Transverse colon (tissue), 4 donors: ENCODE measurements around the gene DNAH7. TPM values are rescaled to one million over a fixed set of nuclear protein-coding genes. Genes with fewer than 3 reads are reported as not detected.

Experiments used
- DNase-seq: peaks from one replicate; pipeline ENCODE4 v3.0.0-alpha.2; 2019
- H3K27ac ChIP-seq, 4 donors: fragments of 200-600 bp; sonication (generic); 2 replicates each; pipeline ENCODE4 v1.5.1; 2016 to 2018; ENCODE audit warnings: inconsistent platforms in 4 of 4
- H3K27me3 ChIP-seq: fragments of 200-600 bp; sonication (generic); 2 replicates; pipeline ENCODE4 v1.5.1; 2017; ENCODE audit warnings: inconsistent platforms
- H3K36me3 ChIP-seq, 4 donors: fragments of 200-600 bp; sonication (generic); 2 replicates each; pipeline ENCODE4 v1.5.1; 2017 to 2019; ENCODE audit warnings: inconsistent platforms in 4 of 4
- H3K4me1 ChIP-seq, 4 donors: fragments of 200-600 bp; sonication (generic); 2 replicates each; pipeline ENCODE4 v1.5.1; 2017 to 2020; ENCODE audit warnings: inconsistent platforms in 4 of 4
- H3K4me3 ChIP-seq, 4 donors: fragments of 200-600 bp; sonication (generic); 1 replicate in 1 of 4; 2 replicates in 3 of 4; pipeline versions ENCODE4 v1.5.1 to v1.6.1; 2017 to 2019; ENCODE audit warnings: inconsistent platforms in 4 of 4
- H3K9me3 ChIP-seq, 2 donors: fragments of 200-600 bp; sonication (generic); 2 replicates each; pipeline ENCODE4 v1.5.1; 2017 to 2019; ENCODE audit warnings: inconsistent platforms in 2 of 2
- CTCF ChIP-seq, 5 experiments: fragments of 200-600 bp in 3 of 5; fragments of 450-650 bp in 2 of 5; sonication (generic) in 3 of 5; IDR thresholded peaks; 1 replicate in 2 of 5; 2 replicates in 3 of 5; pipeline ENCODE4 v1.5.1; 2016 to 2017; ENCODE audit warnings: antibody characterized with exemption in 5 of 5, inconsistent platforms in 3 of 5, mild to moderate bottlenecking in 2 of 5, moderate library complexity in 1 of 5
- EP300 ChIP-seq: sonication (generic); formaldehyde crosslinking; IDR thresholded peaks from one replicate; pipeline ENCODE4 v1.6.1; 2017; ENCODE audit warnings: antibody characterized with exemption, low read depth
- POLR2A ChIP-seq: fragments of 450-650 bp; IDR thresholded peaks from one replicate; pipeline ENCODE4 v1.6.1; 2016; ENCODE audit warnings: antibody characterized with exemption, mild to moderate bottlenecking, moderate library complexity
- POLR2AphosphoS5 ChIP-seq, 3 donors: sonication (generic); formaldehyde crosslinking; IDR thresholded peaks; one replicate each; pipeline ENCODE4 v1.6.1; 2016; ENCODE audit warnings: antibody characterized with exemption in 3 of 3
- WGBS, 2 donors: methylation state at CpG; one replicate each; pipeline ENCODE4 v1.1.5; 2018; ENCODE audit warnings: low coverage in 1 of 2; 5-methylcytosine and 5-hydroxymethylcytosine counted together
- in situ Hi-C, 4 donors: fragments of 200-750 bp; cut with MboI; loops; one replicate each; pipeline versions ENCODE4 v1.15.0 to v1.15.1; 2017; ENCODE audit warnings: low sequenced_read_pairs in 3 of 4, low pct_ligation_motif_present in 1 of 4, low pct_unique_long_range_greater_than_20kb in 1 of 4
- intact Hi-C: fragments of 100-400 bp; cut with DNase I; formaldehyde crosslinking; loops from one replicate; pipeline ENCODE4 v1.15.1; 2023; ENCODE audit warnings: low total_unique reads
- total RNA-seq, 4 donors: library from RNA; depleted of rRNA; stranded (reverse); fragments of >200 nt; gene quantifications; one replicate each; pipeline ENCODE4 v1.1.0, GENCODE V29; 2016

The DNAH7 gene
- total RNA-seq, 4 donors from 2014 or later: 1.8 to 56.9 (median 8.1) TPM

GRCh38 chr2:195734931-195735330, 333.7 kb downstream of the DNAH7 start:
- 88 to 91% methylated on average over 1 to 2 of the region's 2 CpGs for WGBS, 2 donors

GRCh38 chr2:195734395-195734794, 334.2 kb downstream of the DNAH7 start:
- H3K27me3 ChIP-seq: no peaks in the 10 kb centered on the region
- H3K27ac ChIP-seq: no peak overlapping the region
- TF ChIP-seq EP300 (no peak), CTCF (IDR thresholded peaks at IDR 0.05) (no peak), POLR2AphosphoS5 (IDR thresholded peaks at IDR 0.05) (no peak), POLR2A (no peak)
- H3K36me3 ChIP-seq: peaks cover 0 to 4% (median 0%) of the 10 kb centered on the region in 4 donors
- H3K4me1 ChIP-seq: no peaks in the 10 kb centered on the region
- H3K9me3 ChIP-seq: no peaks in the 10 kb centered on the region
- H3K4me3 ChIP-seq: no peak overlapping the region
- no peak for DNase-seq
- intact Hi-C loops: no loop called here
- WGBS, 2 donors: 96 to 100% methylated on average over 1 to 6 of the region's 6 CpGs
- in situ Hi-C loops: no loop called here

More at GRCh38 chr2:195734931-195735330, 333.7 kb downstream of the DNAH7 start:
- no peaks in the 10 kb centered on the region for H3K4me1 ChIP-seq
- intact Hi-C loops (no loop called here), in situ Hi-C loops (no loop called here)
- H3K9me3 ChIP-seq: no peaks in the 10 kb centered on the region
- no peak for TF ChIP-seq CTCF (IDR thresholded peaks at IDR 0.05)
- TF ChIP-seq EP300: no peak
- TF ChIP-seq POLR2AphosphoS5 (IDR thresholded peaks at IDR 0.05): no peak
- no peak for TF ChIP-seq POLR2A
- H3K27ac ChIP-seq: no peak overlapping the region
- H3K27me3 ChIP-seq: no peaks in the 10 kb centered on the region
- no peak overlapping the region for H3K4me3 ChIP-seq
- no peak for DNase-seq
- H3K36me3 ChIP-seq: peaks cover 0 to 4% (median 2%) of the 10 kb centered on the region in 4 donors

DNA sequence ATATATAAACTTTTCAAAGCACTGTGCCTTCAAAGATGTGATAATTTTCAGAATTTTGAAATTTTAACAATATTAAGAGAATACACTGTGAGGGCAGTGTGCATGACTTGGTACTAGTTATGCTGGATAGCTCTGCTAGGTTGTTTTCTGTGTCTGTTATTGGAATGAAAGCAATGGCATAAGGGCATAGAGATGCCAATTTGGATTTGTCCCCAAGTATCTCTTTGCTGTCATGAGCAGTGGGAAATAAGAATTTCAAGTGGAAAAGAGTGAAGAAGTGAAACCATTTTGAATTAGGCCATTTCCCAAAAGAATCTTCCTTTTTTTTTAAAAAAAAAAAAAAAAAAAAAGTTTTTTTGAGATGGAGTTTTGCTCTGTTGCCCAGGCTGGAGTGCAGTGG, 334.8 kb downstream of the DNAH7 start:
- TF ChIP-seq POLR2A (no peak), CTCF (IDR thresholded peaks at IDR 0.05) (no peak), EP300 (no peak), POLR2AphosphoS5 (IDR thresholded peaks at IDR 0.05) (no peak)
- no peaks in the 10 kb centered on the region for H3K27me3 ChIP-seq
- no peak for DNase-seq
- no peak overlapping the region for H3K27ac ChIP-seq
- H3K9me3 ChIP-seq: no peaks in the 10 kb centered on the region
- intact Hi-C loops (no loop called here), in situ Hi-C loops (no loop called here)
- H3K4me1 ChIP-seq: no peaks in the 10 kb centered on the region
- no peak overlapping the region for H3K4me3 ChIP-seq
- H3K36me3 ChIP-seq: peaks cover 0 to 4% (median 0%) of the 10 kb centered on the region in 4 donors

DNA sequence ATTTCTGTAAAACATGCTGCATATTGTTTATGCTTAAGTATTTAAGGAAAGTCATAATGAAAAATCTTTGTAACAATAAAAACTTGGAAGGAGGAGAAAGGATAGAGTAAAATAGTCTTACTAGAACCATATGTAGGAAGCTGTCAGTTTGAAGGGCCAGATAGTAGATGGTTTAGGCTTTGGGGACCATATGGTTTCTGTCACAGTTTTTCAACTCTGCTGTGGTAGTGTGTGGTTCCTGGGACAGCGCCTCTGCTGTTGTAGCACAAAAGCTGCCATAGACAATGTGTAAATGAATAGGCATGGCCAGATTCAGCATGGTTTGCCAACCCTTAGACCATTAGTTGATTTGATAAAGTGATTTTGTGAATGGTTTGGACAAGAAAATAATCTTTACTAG, 336.1 kb downstream of the DNAH7 start:
- H3K27ac ChIP-seq: no peak overlapping the region
- no peak for TF ChIP-seq EP300
- TF ChIP-seq POLR2AphosphoS5 (IDR thresholded peaks at IDR 0.05): no peak
- no peak for TF ChIP-seq POLR2A
- no peak for TF ChIP-seq CTCF (IDR thresholded peaks at IDR 0.05)
- WGBS, 2 donors: 83 to 88% methylated on average over 1 of the region's 1 CpG
- no peaks in the 10 kb centered on the region for H3K27me3 ChIP-seq
- no peak overlapping the region for H3K4me3 ChIP-seq
- no peaks in the 10 kb centered on the region for H3K4me1 ChIP-seq
- intact Hi-C loops: no loop called here
- in situ Hi-C loops: no loop called here
- H3K36me3 ChIP-seq: peaks cover 0 to 4% (median 0%) of the 10 kb centered on the region in 4 donors
- no peaks in the 10 kb centered on the region for H3K9me3 ChIP-seq
- no peak for DNase-seq
